Measurements from ENCODE around the gene LBH.

DNA sequence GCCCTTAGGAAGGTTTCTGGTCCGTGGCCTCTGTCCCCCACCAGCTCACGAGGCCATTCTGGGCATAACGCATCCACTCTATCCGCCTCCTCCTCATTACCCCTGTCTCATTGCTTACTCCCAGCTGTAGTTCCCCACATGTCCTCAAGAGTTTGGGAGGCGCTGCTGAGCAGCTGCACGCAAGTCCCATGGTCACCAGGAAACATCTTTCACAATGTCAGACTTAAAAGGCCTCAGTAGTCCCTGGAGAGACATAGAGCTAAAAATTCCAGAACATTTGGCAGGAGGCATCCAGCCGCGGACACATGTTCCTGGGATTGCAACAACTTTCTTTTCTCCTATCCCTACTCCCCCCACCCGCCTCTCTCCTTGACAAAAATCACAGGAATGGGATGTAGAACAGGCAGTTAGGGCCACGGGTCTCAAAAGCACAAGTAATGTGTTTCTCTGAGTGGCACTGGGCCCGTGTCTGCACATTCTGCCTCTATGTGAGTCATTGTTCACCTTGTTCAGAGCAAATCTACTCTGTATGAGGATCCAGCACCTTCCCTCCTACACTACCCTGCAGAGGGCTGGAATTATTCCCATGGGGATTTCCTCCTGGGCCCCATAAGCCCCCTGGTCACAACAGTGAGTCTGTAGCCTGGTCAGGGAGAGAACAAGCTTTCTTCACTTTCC is 8.1 kb downstream of the LBH start:
- no peak for TF ChIP-seq SUZ12 (IDR thresholded peaks at IDR 0.05; ENCODE audit: extremely low read depth, insufficient read depth, insufficient read length)
- TF ChIP-seq YY1 (IDR thresholded peaks at IDR 0.05; ENCODE audit: insufficient read depth, insufficient read length) = no peak
